Activated B cell treated with CpG ODN at 0.5 μM for 24 hours (primary cell): ENCODE results near the gene POLE. TPM values are rescaled to one million over a fixed set of nuclear protein-coding genes. Genes with fewer than 3 reads are reported as not detected.

Experiments
- ATAC-seq: fragments of 200-7000 bp; cut with Tn5 transposase; one replicate; pipeline ENCODE4 v1.10.0; 2021; ENCODE audit warnings: low read depth, mild to moderate bottlenecking, moderate library complexity
- CTCF ChIA-PET: fragments of 350-600 bp; sonication (Branson Sonifier 250); formaldehyde crosslinking; loops from one replicate; lab custom pipeline; 2021; ENCODE audit warnings: antibody characterized with exemption; lab: Charles Lee
- POLR2A ChIA-PET: fragments of 350-600 bp; sonication (Branson Sonifier 250); formaldehyde crosslinking; loops from one replicate; lab custom pipeline; 2021; ENCODE audit warnings: antibody characterized with exemption; lab: Charles Lee
- DNase-seq: peaks from one replicate; pipeline ENCODE4 v3.0.0; 2022
- H3K27ac Mint-ChIP-seq: one replicate; pipeline ENCODE4 v1.8.0; 2020; ENCODE audit warnings: mixed read lengths
- H3K27me3 Mint-ChIP-seq: one replicate; pipeline ENCODE4 v1.8.0; 2021; ENCODE audit warnings: mixed read lengths
- H3K36me3 Mint-ChIP-seq: one replicate; pipeline ENCODE4 v1.8.0; 2021; ENCODE audit warnings: low read depth, mixed read lengths
- H3K4me1 Mint-ChIP-seq: one replicate; pipeline ENCODE4 v1.8.0; 2021; ENCODE audit warnings: mixed read lengths
- H3K4me3 Mint-ChIP-seq: one replicate; pipeline ENCODE4 v1.8.0; 2020; ENCODE audit warnings: mild to moderate bottlenecking, mixed read lengths
- H3K9me3 Mint-ChIP-seq: one replicate; pipeline ENCODE4 v1.8.0; 2020; ENCODE audit warnings: mixed read lengths
- intact Hi-C: fragments of 100-400 bp; cut with micrococcal nuclease; formaldehyde crosslinking; loops from one replicate; pipeline ENCODE4 v1.15.1; 2024
- total RNA-seq: library from RNA; stranded (reverse); gene quantifications from 2 replicates; pipeline ENCODE4 v1.2.3, GENCODE V29; 2022
- TF ChIP-seq, protein P1 (sequence below): fragments of 200-600 bp; IDR thresholded peaks from one replicate; pipeline ENCODE4 v1.8.0; 2022; ENCODE audit warnings: antibody characterized with exemption, mild to moderate bottlenecking

The POLE gene
- total RNA-seq, 1 donor from 2014 or later, result 64.3 TPM

DNA sequence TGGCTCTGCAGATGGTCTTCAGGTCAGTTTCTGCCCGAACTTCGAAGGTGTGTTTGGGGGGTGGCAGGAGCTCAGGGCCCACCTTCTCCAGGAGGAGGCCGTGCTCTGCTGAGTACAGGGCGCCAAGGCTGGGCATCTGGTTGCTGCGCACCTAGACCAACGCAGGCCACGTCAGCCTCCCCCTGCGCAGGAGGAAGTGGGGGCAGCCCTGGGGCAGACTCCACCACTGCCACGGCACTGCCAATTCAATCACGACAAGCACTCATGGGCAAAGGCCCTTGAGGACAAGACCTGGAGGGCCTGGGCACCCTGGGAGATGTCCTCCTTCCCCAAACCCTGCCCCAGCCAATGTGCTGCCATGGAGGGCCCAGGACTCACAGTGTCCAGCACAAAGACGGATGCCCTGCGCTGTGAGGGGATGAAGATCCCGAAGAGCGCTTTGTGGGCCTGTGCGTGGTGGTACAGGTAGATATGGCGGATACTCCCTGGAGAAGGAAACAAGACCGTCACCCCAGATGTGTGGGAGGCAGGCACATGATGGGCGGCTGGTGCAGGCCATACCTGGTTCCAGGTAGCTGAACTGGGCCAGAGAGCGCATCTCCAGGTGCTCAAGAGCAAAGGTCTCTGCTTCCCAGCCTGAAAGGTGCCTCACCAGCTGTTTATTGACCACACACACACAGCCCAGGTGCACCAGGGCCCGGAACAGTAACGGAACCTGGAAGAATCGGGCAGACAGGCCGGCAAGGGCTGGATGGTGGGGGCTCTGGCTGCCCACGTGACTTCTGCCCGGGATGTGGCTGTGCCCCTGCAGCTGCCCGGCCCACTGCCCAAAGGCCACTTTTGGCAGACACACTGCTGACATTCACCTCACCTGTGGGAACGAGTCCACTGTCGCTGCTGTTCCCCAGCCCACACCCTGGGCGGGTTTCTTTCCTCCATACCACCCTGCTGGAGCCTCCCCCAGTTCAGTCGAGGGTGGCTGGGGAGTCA is 44.0 kb downstream of the POLE start:
- POLR2A ChIA-PET, result no interaction called here
- TF ChIP-seq, protein P1, sequence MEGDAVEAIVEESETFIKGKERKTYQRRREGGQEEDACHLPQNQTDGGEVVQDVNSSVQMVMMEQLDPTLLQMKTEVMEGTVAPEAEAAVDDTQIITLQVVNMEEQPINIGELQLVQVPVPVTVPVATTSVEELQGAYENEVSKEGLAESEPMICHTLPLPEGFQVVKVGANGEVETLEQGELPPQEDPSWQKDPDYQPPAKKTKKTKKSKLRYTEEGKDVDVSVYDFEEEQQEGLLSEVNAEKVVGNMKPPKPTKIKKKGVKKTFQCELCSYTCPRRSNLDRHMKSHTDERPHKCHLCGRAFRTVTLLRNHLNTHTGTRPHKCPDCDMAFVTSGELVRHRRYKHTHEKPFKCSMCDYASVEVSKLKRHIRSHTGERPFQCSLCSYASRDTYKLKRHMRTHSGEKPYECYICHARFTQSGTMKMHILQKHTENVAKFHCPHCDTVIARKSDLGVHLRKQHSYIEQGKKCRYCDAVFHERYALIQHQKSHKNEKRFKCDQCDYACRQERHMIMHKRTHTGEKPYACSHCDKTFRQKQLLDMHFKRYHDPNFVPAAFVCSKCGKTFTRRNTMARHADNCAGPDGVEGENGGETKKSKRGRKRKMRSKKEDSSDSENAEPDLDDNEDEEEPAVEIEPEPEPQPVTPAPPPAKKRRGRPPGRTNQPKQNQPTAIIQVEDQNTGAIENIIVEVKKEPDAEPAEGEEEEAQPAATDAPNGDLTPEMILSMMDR, result no peak
- Mint-ChIP-seq H3K4me1 (no peaks in the 10 kb centered on the region), H3K4me3 (no peak overlapping the region), H3K27me3 (no peaks in the 10 kb centered on the region), H3K9me3 (no peaks in the 10 kb centered on the region), H3K27ac (no peak overlapping the region), H3K36me3 (peaks cover 59% of the 10 kb centered on the region)
- no peak for DNase-seq
- CTCF ChIA-PET, result no interaction called here
- intact Hi-C loops, result no loop called here
- no peak for ATAC-seq

GRCh38 chr12:132641811-132642650 is 45.1 kb downstream of the POLE start:
- no peaks in the 10 kb centered on the region for H3K4me1 Mint-ChIP-seq
- TF ChIP-seq, protein P1, result no peak
- no peaks in the 10 kb centered on the region for H3K9me3 Mint-ChIP-seq
- intact Hi-C loops, result no loop called here
- ATAC-seq (no peak), DNase-seq (no peak)
- H3K4me3 Mint-ChIP-seq, result no peak overlapping the region
- H3K27me3 Mint-ChIP-seq, result no peaks in the 10 kb centered on the region
- H3K36me3 Mint-ChIP-seq, result peaks cover 61% of the 10 kb centered on the region
- ChIA-PET POLR2A (no interaction called here), CTCF (no interaction called here)
- no peak overlapping the region for H3K27ac Mint-ChIP-seq

GRCh38 chr12:132640936-132641335 is 46.2 kb downstream of the POLE start:
- DNase-seq (no peak), ATAC-seq (no peak)
- CTCF ChIA-PET, result interaction anchor here (0.9 kb wide), 1 partner anchor 26 kb away, joined by 3 read pairs; no protein-coding TSS in a partner anchor
- Mint-ChIP-seq H3K4me3 (no peak overlapping the region), H3K27me3 (no peaks in the 10 kb centered on the region), H3K4me1 (no peaks in the 10 kb centered on the region), H3K36me3 (peaks cover 60% of the 10 kb centered on the region), H3K27ac (no peak overlapping the region), H3K9me3 (no peaks in the 10 kb centered on the region)
- intact Hi-C loops, result no loop called here
- POLR2A ChIA-PET, result no interaction called here
- TF ChIP-seq, protein P1, result no peak

- ATAC-seq, result no peak
- H3K4me1 Mint-ChIP-seq, result peaks cover 2% of the 10 kb centered on the region
- H3K4me3 Mint-ChIP-seq, result no peak overlapping the region
- H3K36me3 Mint-ChIP-seq, result peaks cover 64% of the 10 kb centered on the region
- no peaks in the 10 kb centered on the region for H3K9me3 Mint-ChIP-seq
- intact Hi-C loops, result loop anchor here (2.0 kb wide), 1 partner anchor 39 kb away; no protein-coding TSS in a partner anchor
- TF ChIP-seq, protein P1, result no peak
- no peak for DNase-seq
- H3K27me3 Mint-ChIP-seq, result no peaks in the 10 kb centered on the region
- CTCF ChIA-PET, result interaction anchor here (0.9 kb wide), 1 partner anchor 25 kb away, joined by 3 read pairs; no protein-coding TSS in a partner anchor
- POLR2A ChIA-PET, result no interaction called here
- H3K27ac Mint-ChIP-seq, result no peak overlapping the region
These were observed 47.1 kb downstream of the POLE start for GRCh38 chr12:132639956-132640520.
